ENCODE results near the gene ANKRD30B.

The ANKRD30B gene

DNA sequence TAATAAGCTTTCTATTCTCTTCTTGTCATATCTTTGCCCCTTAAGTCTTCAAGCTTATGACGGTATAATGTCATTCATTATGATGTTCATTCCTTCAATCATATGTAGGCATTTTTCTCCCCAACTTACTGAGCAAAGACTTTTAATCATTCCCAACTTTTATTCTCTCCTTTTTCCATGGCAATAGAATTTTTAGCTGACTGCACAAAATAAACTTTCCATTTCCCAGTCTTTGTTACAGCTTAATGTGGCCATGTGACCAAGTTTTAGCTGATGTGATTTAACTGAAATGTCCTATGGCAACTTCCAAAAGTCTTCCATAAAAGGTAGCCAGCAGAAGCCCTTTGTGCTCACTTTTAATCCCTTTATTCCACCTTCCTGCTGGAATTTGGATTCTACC is 152.5 kb downstream of the ANKRD30B start:
- no peak for TF ChIP-seq POLR2AphosphoS5 (IDR thresholded peaks at IDR 0.05; ENCODE audit: low read depth, low read length)
- no peak for TF ChIP-seq TAF1 (IDR thresholded peaks at IDR 0.05; ENCODE audit: low read depth, low read length)
- TF ChIP-seq POLR2A (IDR thresholded peaks at IDR 0.05; ENCODE audit: low read depth, low read length), result no peak
- no peak for TF ChIP-seq SPI1 (IDR thresholded peaks at IDR 0.05; ENCODE audit: low read depth, low read length)
- no peak for TF ChIP-seq PAX5 (IDR thresholded peaks at IDR 0.05; ENCODE audit: insufficient read depth, low read length, severe bottlenecking)
- no peak for TF ChIP-seq POU2F2 (IDR thresholded peaks at IDR 0.05; ENCODE audit: low read depth, low read length)
- no peak for DNase-seq (ENCODE audit: insufficient read length, low spot score)
- FAIRE-seq, result no peak

All from GM12891 (cell line).